ENCODE results near the gene SURF2. TPM values are rescaled to one million over a fixed set of nuclear protein-coding genes. Genes with fewer than 3 reads are reported as not detected.
A peak's percentile ranks its signal among the peaks of the same experiment; 100 is the strongest.

Gene SURF2
- total and polyA plus RNA-seq, 4 donors, result 9.2 to 29.2 (median 18.3) TPM

GRCh38 chr9:133367221-133367620 lies 10.9 kb downstream of the SURF2 start:
- H3K27ac ChIP-seq (ENCODE audit: low read depth in 1 of 2, low read length in 2 of 2), result no peak overlapping the region
- no peak overlapping the region for H3K4me3 ChIP-seq (ENCODE audit: low read length in 2 of 2)
- no peak for DNase-seq
- no peaks in the 10 kb centered on the region for H3K4me1 ChIP-seq (ENCODE audit: control insufficient read depth in 1 of 2, insufficient read depth in 2 of 2, low read length in 2 of 2)
- WGBS, 2 donors, result 87 to 89% methylated on average over 22 of the region's 22 CpGs
- no peaks in the 10 kb centered on the region for H3K9me3 ChIP-seq (ENCODE audit: control insufficient read depth, low read length)
- no peaks in the 10 kb centered on the region for H3K27me3 ChIP-seq (ENCODE audit: control insufficient read depth in 1 of 2, insufficient read depth in 2 of 2, low read length in 1 of 2)
- peaks cover 0 to 10% of the 10 kb centered on the region in 2 donors for H3K36me3 ChIP-seq (ENCODE audit: control insufficient read depth in 1 of 2, insufficient read depth in 2 of 2, low read length in 1 of 2)
- no peak for ATAC-seq (ENCODE audit: low FRiP score)
- intact Hi-C loops (cut with DNase I), result no loop called here

DNA sequence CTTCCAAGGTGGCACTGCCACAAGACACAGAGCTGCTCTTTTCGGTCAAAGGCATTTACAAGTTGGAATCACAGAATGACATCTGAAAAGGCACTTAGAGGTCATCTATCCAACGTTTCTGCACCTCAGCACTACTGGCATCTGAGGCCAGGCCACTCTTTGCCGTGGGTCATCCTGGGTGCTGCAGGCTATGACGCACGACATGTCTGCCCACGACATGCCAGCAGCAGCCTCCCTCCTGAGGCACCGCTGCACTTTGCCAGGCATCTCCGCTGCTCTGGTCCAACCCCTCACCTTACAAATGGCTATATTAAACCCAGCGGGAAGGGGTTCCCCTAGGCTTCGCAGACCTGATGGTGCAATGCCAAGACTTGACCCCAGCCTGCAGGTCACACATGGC lies 11.4 kb downstream of the SURF2 start:
- no peak overlapping the region for H3K27ac ChIP-seq (ENCODE audit: low read depth in 1 of 2, low read length in 2 of 2)
- WGBS, 2 donors, result 75 to 76% methylated on average over 10 of the region's 10 CpGs
- DNase-seq (no peak), ATAC-seq (ENCODE audit: low FRiP score) (no peak)
- no peaks in the 10 kb centered on the region for H3K27me3 ChIP-seq (ENCODE audit: control insufficient read depth in 1 of 2, insufficient read depth in 2 of 2, low read length in 1 of 2)
- H3K9me3 ChIP-seq (ENCODE audit: control insufficient read depth, low read length), result no peaks in the 10 kb centered on the region
- peaks cover 0 to 10% of the 10 kb centered on the region in 2 donors for H3K36me3 ChIP-seq (ENCODE audit: control insufficient read depth in 1 of 2, insufficient read depth in 2 of 2, low read length in 1 of 2)
- intact Hi-C loops (cut with DNase I), result no loop called here
- H3K4me1 ChIP-seq (ENCODE audit: control insufficient read depth in 1 of 2, insufficient read depth in 2 of 2, low read length in 2 of 2), result no peaks in the 10 kb centered on the region
- no peak overlapping the region for H3K4me3 ChIP-seq (ENCODE audit: low read length in 2 of 2)

- no peaks in the 10 kb centered on the region for H3K27me3 ChIP-seq (ENCODE audit: control insufficient read depth in 1 of 2, insufficient read depth in 2 of 2, low read length in 1 of 2)
- 49 to 53% methylated on average over 18 of the region's 18 CpGs for WGBS, 2 donors
- intact Hi-C loops (cut with DNase I), result no loop called here
- no peaks in the 10 kb centered on the region for H3K4me1 ChIP-seq (ENCODE audit: control insufficient read depth in 1 of 2, insufficient read depth in 2 of 2, low read length in 2 of 2)
- DNase-seq (no peak), ATAC-seq (ENCODE audit: low FRiP score) (no peak)
- peaks cover 0 to 7% of the 10 kb centered on the region in 2 donors for H3K36me3 ChIP-seq (ENCODE audit: control insufficient read depth in 1 of 2, insufficient read depth in 2 of 2, low read length in 1 of 2)
- H3K9me3 ChIP-seq (ENCODE audit: control insufficient read depth, low read length), result no peaks in the 10 kb centered on the region
- H3K4me3 ChIP-seq (ENCODE audit: low read length in 2 of 2), result no peak overlapping the region
- no peak overlapping the region for H3K27ac ChIP-seq (ENCODE audit: low read depth in 1 of 2, low read length in 2 of 2)
These were observed 12.0 kb downstream of the SURF2 start for GRCh38 chr9:133368249-133368881.

- Histone ChIP-seq H3K4me1 (ENCODE audit: control insufficient read depth in 1 of 2, insufficient read depth in 2 of 2, low read length in 2 of 2) (no peaks in the 10 kb centered on the region), H3K27ac (ENCODE audit: low read depth in 1 of 2, low read length in 2 of 2) (no peak overlapping the region), H3K4me3 (ENCODE audit: low read length in 2 of 2) (no peak overlapping the region), H3K36me3 (ENCODE audit: control insufficient read depth in 1 of 2, insufficient read depth in 2 of 2, low read length in 1 of 2) (peaks cover 0 to 5% of the 10 kb centered on the region in 2 donors), H3K27me3 (ENCODE audit: control insufficient read depth in 1 of 2, insufficient read depth in 2 of 2, low read length in 1 of 2) (no peaks in the 10 kb centered on the region), H3K9me3 (ENCODE audit: control insufficient read depth, low read length) (no peaks in the 10 kb centered on the region)
- no peak for DNase-seq
- WGBS, 2 donors, result 71 to 72% methylated on average over 6 of the region's 6 CpGs
- ATAC-seq (ENCODE audit: low FRiP score), result no peak
- intact Hi-C loops (cut with DNase I), result no loop called here
These were observed 13.1 kb downstream of the SURF2 start for GRCh38 chr9:133369422-133369821.

GRCh38 chr9:133369933-133370332 lies 13.6 kb downstream of the SURF2 start:
- Histone ChIP-seq H3K36me3 (ENCODE audit: control insufficient read depth in 1 of 2, insufficient read depth in 2 of 2, low read length in 1 of 2) (peaks cover 0 to 3% of the 10 kb centered on the region in 2 donors), H3K4me1 (ENCODE audit: control insufficient read depth in 1 of 2, insufficient read depth in 2 of 2, low read length in 2 of 2) (no peaks in the 10 kb centered on the region), H3K4me3 (ENCODE audit: low read length in 2 of 2) (no peak overlapping the region), H3K27ac (ENCODE audit: low read depth in 1 of 2, low read length in 2 of 2) (no peak overlapping the region), H3K27me3 (ENCODE audit: control insufficient read depth in 1 of 2, insufficient read depth in 2 of 2, low read length in 1 of 2) (no peaks in the 10 kb centered on the region), H3K9me3 (ENCODE audit: control insufficient read depth, low read length) (no peaks in the 10 kb centered on the region)
- DNase-seq (no peak), ATAC-seq (ENCODE audit: low FRiP score) (no peak)
- intact Hi-C loops (cut with DNase I), result no loop called here
- WGBS, 2 donors, result 71 to 77% methylated on average over 7 of the region's 7 CpGs

DNA sequence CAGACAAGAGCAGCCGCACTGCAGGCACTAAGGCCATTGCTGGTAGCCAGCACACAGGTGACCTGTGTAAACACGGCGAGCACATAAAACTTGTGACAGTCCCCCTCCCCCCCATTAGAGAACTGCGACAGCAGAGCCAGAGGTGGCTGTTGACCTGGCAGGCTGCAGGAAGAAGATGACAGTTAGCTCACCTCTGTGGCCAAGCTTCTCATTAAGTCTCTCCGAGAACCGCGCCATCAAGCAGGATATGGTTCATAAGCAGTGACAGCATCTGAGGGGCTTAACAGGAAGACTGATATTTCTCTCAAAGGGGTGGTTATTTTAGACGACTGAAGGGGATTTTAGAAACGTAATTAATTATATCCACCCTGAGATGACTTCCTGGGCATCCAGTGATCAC lies 14.3 kb downstream of the SURF2 start:
- Histone ChIP-seq H3K9me3 (ENCODE audit: control insufficient read depth, low read length) (no peaks in the 10 kb centered on the region), H3K27ac (ENCODE audit: low read depth in 1 of 2, low read length in 2 of 2) (no peak overlapping the region), H3K36me3 (ENCODE audit: control insufficient read depth in 1 of 2, insufficient read depth in 2 of 2, low read length in 1 of 2) (peaks cover 0 to 1% of the 10 kb centered on the region in 2 donors), H3K4me1 (ENCODE audit: control insufficient read depth in 1 of 2, insufficient read depth in 2 of 2, low read length in 2 of 2) (no peaks in the 10 kb centered on the region), H3K4me3 (ENCODE audit: low read length in 2 of 2) (no peak overlapping the region), H3K27me3 (ENCODE audit: control insufficient read depth in 1 of 2, insufficient read depth in 2 of 2, low read length in 1 of 2) (no peaks in the 10 kb centered on the region)
- intact Hi-C loops (cut with DNase I), result no loop called here
- WGBS, 2 donors, result 61 to 70% methylated on average over 9 of the region's 9 CpGs
- DNase-seq, result no peak
- no peak for ATAC-seq (ENCODE audit: low FRiP score)

DNA sequence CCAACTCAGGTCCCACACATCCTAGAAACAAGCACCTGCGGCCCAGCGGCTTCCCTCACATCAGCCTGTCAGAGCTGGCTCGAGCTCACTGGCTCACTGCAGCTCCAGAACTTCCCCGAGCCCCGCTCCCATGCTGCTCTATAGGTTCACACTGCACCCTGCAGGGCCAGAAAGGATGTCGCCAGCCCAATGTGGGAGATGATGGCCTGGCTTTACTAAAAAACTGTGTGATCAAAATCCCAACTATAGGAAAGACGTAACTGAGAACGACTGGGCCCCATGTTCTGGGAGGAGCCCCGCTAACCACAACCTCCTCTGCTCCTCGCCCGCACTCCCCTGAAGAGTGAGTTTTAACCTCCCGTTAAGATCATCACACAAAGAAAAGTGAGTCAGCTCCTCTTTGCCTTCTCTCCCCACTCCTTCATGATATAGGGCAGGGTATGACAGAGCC lies 14.9 kb downstream of the SURF2 start:
- no peak for ATAC-seq (ENCODE audit: low FRiP score)
- intact Hi-C loops (cut with DNase I), result no loop called here
- 63 to 66% methylated on average over 12 of the region's 12 CpGs for WGBS, 2 donors

GRCh38 chr9:133372144-133372543 lies 15.8 kb downstream of the SURF2 start:
- Histone ChIP-seq H3K4me1 (ENCODE audit: control insufficient read depth in 1 of 2, insufficient read depth in 2 of 2, low read length in 2 of 2) (no peaks in the 10 kb centered on the region), H3K4me3 (ENCODE audit: low read length in 2 of 2) (no peak overlapping the region), H3K27ac (ENCODE audit: low read depth in 1 of 2, low read length in 2 of 2) (no peak overlapping the region), H3K27me3 (ENCODE audit: control insufficient read depth in 1 of 2, insufficient read depth in 2 of 2, low read length in 1 of 2) (no peaks in the 10 kb centered on the region), H3K36me3 (ENCODE audit: control insufficient read depth in 1 of 2, insufficient read depth in 2 of 2, low read length in 1 of 2) (no peaks in the 10 kb centered on the region), H3K9me3 (ENCODE audit: control insufficient read depth, low read length) (no peaks in the 10 kb centered on the region)
- intact Hi-C loops (cut with DNase I), result no loop called here
- ATAC-seq (ENCODE audit: low FRiP score), result no peak
- WGBS, 2 donors, result 53 to 56% methylated on average over 7 of the region's 7 CpGs
- no peak for DNase-seq

More for the DNA sequence above, 14.9 kb downstream of the SURF2 start:
- no peak overlapping the region for H3K27ac ChIP-seq (ENCODE audit: low read depth in 1 of 2, low read length in 2 of 2)
- no peaks in the 10 kb centered on the region for H3K9me3 ChIP-seq (ENCODE audit: control insufficient read depth, low read length)
- H3K4me3 ChIP-seq (ENCODE audit: low read length in 2 of 2), result no peak overlapping the region
- DNase-seq, result no peak
- no peaks in the 10 kb centered on the region for H3K36me3 ChIP-seq (ENCODE audit: control insufficient read depth in 1 of 2, insufficient read depth in 2 of 2, low read length in 1 of 2)
- H3K27me3 ChIP-seq (ENCODE audit: control insufficient read depth in 1 of 2, insufficient read depth in 2 of 2, low read length in 1 of 2), result no peaks in the 10 kb centered on the region
- no peaks in the 10 kb centered on the region for H3K4me1 ChIP-seq (ENCODE audit: control insufficient read depth in 1 of 2, insufficient read depth in 2 of 2, low read length in 2 of 2)

DNA sequence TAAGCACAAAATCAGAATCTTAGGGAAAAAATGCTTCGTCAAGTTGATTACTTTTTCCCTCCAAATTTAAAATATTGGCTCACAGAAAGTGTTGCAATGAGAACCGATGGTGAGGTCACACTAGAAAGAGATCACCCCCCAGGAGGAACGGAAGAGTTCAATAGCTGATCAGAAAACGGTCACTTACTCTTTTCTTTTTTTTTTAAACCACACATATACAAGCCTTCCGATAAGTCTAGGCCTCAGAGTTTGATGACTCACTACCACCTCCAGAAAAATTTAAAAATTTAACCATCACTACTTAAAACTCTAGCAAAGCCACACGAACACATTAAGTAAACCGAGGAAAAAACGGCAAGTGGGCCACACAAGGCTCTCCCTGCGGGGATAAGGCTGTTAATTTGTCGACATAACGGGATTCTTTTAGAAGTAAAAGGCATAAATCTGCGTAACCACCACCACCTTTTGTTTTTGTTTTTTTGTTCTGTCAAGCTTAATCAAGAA lies 18.3 kb downstream of the SURF2 start:
- no peak overlapping the region for H3K27ac ChIP-seq (ENCODE audit: low read depth in 1 of 2, low read length in 2 of 2)

More for the DNA sequence above, 18.3 kb downstream of the SURF2 start:
- intact Hi-C loops (cut with DNase I), result loop anchor here in 1 of 2 donors (5.0 kb wide), 2 partner anchors 37 to 83 kb away; partner anchors contain the start of genes CACFD1 and SURF6
- no peak for DNase-seq
- no peaks in the 10 kb centered on the region for H3K9me3 ChIP-seq (ENCODE audit: control insufficient read depth, low read length)
- H3K36me3 ChIP-seq (ENCODE audit: control insufficient read depth in 1 of 2, insufficient read depth in 2 of 2, low read length in 1 of 2), result no peaks in the 10 kb centered on the region
- no peaks in the 10 kb centered on the region for H3K4me1 ChIP-seq (ENCODE audit: control insufficient read depth in 1 of 2, insufficient read depth in 2 of 2, low read length in 2 of 2)
- no peaks in the 10 kb centered on the region for H3K27me3 ChIP-seq (ENCODE audit: control insufficient read depth in 1 of 2, insufficient read depth in 2 of 2, low read length in 1 of 2)
- ATAC-seq (ENCODE audit: low FRiP score), result no peak
- H3K4me3 ChIP-seq (ENCODE audit: low read length in 2 of 2), result peak overlapping the region; percentile 99
- 10 to 11% methylated on average over 12 of the region's 12 CpGs for WGBS, 2 donors

Data from aorta (tissue), 5 donors.